GF-D8 (cell line): ENCODE results near the gene NT5DC3.
A peak's percentile ranks its signal among the peaks of the same experiment; 100 is the strongest.
"Not testable (repeated sequence)": the region's sequence is repeated elsewhere in the genome, so short reads cannot be mapped to it uniquely, and the experiment has no call there.

ENCODE experiments used
- DNase-seq: peaks from one replicate; lab custom pipeline; 2025; lab: John Stamatoyannopoulos, UW

Gene NT5DC3

GRCh38 chr12:103809639-103810038, 31.4 kb downstream of the NT5DC3 start:
- DNase-seq: not testable (repeated sequence)

GRCh38 chr12:103809154-103809553, 31.9 kb downstream of the NT5DC3 start:
- DNase-seq: no peak

DNA sequence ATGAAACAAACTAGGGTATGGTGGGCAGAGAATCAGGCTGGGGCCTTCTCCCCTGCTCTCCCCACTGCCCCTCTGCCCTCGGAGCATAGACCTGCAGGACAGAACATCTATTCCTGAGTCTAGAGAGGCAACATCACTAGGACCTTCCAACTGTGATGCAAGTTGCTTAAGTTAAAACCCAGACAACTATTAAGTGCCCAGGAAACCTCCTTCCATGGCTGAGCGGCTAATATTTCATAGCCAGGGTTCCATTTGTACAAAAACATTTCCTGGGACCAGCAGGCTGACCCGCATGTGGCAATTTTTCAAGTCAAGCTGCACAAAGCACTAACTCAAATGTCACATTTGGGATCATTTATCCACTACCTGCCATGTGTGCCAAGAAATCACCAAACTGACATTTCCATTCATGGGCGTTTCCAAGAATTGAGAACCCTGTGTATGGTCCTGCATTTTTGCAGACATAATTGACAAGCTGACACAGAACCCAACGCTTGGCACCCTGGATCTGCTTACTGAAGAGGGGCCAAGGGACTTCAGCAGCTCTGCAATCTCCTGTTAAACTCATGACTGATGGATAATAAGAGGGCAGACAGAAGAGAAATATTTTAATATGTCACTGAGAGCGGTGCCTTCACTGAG, 32.7 kb downstream of the NT5DC3 start:
- no peak for DNase-seq

- no peak for DNase-seq
Measured at GRCh38 chr12:103807561-103808238, 33.3 kb downstream of the NT5DC3 start.

DNA sequence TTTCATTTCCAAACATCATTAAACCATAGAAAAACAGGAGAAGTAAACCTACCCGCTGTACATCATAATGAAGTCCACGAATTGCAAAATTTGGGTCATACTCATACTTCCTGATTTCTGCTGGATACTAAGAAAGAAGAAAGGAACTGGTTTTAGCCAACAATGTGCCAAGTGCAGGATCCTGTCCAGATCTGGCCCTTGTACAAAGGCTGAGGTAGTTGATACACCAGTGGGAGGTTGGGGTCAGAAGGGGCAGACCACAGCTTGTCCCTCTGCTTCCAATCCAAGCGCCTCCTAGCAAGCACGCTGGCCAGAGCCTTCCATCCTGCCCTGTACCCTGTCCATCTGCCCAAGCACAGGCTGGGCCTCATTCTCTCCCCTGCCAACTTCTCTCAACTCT, 34.2 kb downstream of the NT5DC3 start:
- DNase-seq: peak; percentile 76

- no peak for DNase-seq
Measured at GRCh38 chr12:103805655-103806360, 35.2 kb downstream of the NT5DC3 start.

DNA sequence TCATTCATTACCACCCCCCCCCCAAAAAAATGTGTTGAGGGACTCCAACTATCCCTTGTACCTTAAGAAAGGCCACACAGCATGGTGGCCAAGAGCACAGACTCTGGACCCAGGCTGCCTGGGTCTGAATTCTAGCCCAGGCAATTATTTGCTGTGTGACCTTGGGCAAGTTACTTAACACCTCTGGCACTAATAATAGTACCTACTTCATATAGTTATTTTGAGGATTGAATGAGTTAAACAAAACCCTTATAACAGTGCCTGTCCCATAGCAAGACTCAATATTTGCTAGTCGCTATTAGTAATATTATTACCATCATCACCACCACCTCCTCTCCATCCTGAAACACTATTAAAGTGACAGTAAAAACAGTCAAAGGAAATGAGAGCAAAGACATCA, 37.2 kb downstream of the NT5DC3 start:
- no peak for DNase-seq

- peak; percentile 54 for DNase-seq
Measured at GRCh38 chr12:103802586-103802886, 38.5 kb downstream of the NT5DC3 start.

DNA sequence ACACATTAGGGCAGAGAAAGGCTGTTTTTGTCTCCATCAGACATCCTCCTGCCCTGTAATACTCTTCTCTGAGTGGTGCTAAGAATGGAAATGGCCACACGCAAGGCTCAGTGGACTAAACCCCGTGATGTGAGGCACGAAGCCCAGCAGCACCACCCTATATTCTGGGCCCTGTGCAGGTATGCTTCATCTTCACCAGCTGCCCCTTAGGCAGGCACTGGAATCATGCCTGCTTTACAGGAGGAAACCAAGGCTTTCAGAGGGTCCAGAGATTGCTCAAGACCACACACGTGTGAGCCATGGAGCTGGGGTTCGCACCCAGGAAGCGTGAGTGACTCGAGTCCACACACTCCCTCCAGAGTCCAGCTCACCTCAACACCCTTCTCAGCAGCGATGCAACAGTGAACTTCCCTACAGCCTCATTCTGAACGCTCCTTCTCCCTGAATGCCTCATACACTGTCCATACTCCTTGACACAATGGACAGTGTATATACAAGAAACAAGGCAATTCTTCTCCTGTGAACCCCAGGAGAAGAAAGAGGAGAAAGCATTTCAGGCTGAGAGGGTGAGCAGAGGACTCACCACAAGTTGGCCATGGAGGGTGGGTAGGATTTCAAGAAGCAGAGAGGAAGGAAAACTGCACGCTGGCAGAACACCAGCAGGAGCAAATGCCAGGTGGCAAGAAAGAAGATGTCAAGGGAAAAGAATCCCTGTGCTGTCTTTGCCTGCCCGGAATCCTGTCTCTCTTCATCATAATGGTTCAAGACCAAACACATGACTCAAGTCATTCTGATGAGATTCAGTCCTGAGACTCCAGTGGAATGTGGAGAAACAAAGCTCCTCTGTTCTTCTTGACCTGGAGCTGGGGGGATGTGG, 39.1 kb downstream of the NT5DC3 start:
- DNase-seq: no peak

DNA sequence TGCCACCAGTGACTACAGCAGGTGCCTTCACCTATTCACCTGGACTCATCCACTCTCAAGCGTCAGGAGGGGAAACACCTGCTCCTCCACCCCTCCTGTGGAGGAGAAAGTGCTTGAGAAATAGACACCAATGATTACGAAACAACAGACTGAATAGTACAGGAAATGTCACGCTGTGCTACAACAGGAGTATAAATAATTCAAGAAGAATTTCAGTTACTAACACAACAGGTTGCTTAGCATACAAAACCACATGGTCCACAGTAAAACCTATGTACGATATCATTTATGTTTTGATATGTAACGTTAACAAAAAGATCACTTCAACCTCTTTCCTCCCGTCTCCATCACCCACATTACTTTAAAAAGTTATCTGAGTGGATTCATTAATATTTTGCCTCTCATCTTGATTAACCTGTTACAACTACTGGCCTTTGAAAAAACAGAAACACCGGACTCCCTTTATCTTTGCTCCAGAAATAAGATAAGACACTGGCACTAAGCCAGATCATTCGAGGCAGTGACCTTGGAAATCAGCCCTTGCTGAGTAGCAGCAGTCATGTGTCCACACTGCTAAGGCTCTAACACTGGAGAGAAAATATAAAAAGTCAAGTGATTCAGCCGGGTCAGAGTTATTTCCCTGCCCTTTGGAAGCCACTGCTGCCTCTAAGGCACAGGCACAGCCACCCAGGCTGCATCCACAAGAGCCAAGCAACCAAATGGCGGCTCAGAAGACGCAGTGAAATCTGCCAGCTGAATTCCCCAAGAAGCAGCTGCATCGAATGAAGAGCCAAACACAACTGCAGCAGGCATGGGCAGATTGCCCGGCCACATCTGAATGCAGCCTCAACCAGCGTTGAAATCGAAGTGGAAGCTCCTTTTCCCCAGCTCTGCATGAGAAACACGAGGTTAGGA, 40.9 kb downstream of the NT5DC3 start:
- DNase-seq: peak; percentile 91

GRCh38 chr12:103799504-103799856, 41.6 kb downstream of the NT5DC3 start:
- peak; percentile 91 for DNase-seq

GRCh38 chr12:103798586-103798985, 42.4 kb downstream of the NT5DC3 start:
- DNase-seq: no peak

DNA sequence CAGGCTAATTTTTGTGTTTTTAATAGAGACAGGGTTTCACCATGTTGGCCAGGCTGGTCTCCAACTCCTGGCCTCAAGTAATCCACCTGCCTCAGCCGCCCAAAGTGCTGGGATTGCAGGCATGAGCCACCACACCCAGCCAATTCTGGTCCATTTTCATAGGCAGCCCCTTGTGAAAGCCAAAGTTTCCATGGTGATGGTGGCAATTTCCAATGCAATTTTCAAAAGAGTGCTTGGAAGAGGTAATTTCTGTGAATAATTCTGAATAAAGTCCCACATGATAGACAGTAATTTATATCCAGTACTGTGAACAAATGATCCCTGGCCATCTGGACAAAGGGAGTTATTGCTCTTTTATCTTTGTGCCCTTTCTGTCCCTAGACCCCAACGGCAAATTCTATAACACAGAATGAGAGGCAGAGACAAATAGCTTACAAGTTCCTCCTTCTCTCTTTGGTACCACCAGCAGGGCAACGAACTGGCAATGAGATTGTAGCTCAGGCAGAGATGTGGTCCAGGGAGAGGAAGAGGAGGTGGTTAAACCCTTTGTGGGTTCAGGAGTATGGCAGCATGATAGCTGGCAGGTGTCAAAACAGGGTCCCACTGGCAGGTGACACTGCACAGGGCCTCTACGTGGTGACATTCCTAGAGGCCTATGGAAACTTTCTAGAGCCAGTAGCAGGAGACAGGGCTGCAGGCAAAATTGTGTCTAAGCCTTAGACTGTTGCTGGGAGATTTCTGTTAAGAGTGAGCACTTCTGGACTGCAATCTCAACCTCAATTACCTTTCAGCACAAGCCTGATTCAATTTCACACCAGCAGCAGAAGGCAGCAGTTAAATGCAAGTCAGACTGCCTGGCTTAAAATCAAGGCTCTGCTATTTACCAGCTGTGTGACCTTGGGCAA, 46.5 kb downstream of the NT5DC3 start:
- no peak for DNase-seq

DNA sequence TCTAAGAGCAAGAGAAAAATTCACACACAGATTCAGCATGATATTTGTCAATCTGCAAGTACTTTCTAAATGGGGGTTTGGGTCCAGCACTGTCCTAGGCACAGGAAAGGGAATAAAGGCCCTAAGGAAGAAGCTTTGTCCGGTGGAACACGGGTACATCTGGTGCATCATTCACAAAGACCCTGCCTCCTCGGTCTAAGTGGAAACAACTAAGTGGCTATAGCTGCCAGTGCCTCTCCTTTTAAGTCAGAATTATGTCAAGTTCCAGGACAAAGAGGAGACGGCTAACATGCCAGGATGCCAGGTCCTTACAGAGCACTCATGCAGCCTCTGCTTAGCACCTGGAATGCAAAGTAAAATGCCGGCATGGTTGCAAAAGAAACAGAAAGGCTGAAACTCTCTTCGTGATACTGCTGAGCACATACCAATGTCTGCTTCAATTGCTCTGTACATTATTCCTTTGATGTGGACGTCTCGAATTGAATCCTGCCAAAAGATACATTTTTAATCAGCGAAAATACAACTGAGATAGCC, 47.5 kb downstream of the NT5DC3 start:
- DNase-seq: no peak

DNA sequence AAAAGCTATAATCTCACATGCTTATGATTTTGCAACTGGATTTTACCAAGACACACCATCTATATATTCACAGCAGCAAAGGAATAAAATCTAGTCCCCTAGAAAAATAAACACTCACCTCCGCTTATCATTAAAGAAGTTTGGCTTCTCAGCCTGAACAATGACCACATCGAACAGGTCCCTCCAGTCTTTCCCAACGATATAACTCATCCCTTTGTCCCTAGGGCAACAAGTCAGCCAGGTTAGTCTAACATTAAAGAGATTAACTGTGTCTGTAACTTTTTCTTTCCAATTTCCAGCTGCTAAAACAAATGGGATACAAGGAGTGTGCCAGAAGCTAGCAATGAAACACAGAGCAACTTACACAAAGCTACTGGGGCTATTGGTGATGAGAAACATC, 48.0 kb downstream of the NT5DC3 start:
- no peak for DNase-seq

GRCh38 chr12:103791350-103791920, 49.6 kb downstream of the NT5DC3 start:
- DNase-seq: no peak

DNA sequence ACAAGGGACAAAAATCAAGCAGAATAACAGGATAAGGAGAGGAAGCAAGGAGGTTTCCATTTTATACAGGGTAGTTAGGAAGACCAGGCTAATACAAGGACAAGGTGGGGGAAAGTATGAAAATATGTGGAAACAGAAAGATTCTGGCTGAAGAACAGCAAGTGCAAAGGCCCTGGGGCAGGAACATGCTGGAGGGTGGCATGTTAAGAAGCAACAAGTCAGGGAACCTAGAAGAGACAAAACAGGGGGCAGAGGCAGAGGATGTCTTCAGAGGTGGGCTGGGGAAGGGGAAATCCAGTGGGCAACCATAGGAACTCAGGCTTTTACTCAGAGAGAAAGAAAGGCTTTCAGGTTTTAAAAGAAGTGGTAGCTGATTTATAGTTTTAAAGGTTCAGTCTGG, 54.8 kb downstream of the NT5DC3 start:
- DNase-seq: no peak

- DNase-seq: no peak
Measured at GRCh38 chr12:103785243-103786031, 55.6 kb downstream of the NT5DC3 start.
